TTC549 (cell line): ENCODE measurements around the gene ABHD16B.
"Not testable (repeated sequence)": the region's sequence is repeated elsewhere in the genome, so short reads cannot be mapped to it uniquely, and the experiment has no call there.

ENCODE experiments used
- FAIRE-seq: peaks from 2 replicates; lab custom pipeline; 2012; peaks lifted over from hg19 to GRCh38; lab: Jason Lieb, UNC

ABHD16B gene

GRCh38 chr20:63878899-63879663 is 17.8 kb downstream of the ABHD16B start:
- no peak for FAIRE-seq

GRCh38 chr20:63880901-63881300 is 19.6 kb downstream of the ABHD16B start:
- FAIRE-seq: not testable (repeated sequence)

- no peak for FAIRE-seq
These were observed 20.3 kb downstream of the ABHD16B start for GRCh38 chr20:63881451-63882226.

- FAIRE-seq: no peak
These were observed 21.2 kb downstream of the ABHD16B start for GRCh38 chr20:63882257-63883200.

- FAIRE-seq: no peak
These were observed 21.9 kb downstream of the ABHD16B start for GRCh38 chr20:63883201-63883593.

GRCh38 chr20:63884506-63885263 is 23.4 kb downstream of the ABHD16B start:
- FAIRE-seq: no peak

- FAIRE-seq: no peak
These were observed 24.2 kb downstream of the ABHD16B start for GRCh38 chr20:63885264-63886053.

- no peak for FAIRE-seq
These were observed 24.7 kb downstream of the ABHD16B start for GRCh38 chr20:63886054-63886419.

GRCh38 chr20:63886921-63887320 is 25.6 kb downstream of the ABHD16B start:
- no peak for FAIRE-seq

- FAIRE-seq: no peak
These were observed 28.2 kb downstream of the ABHD16B start for GRCh38 chr20:63889241-63890200.

- no peak for FAIRE-seq
These were observed 28.9 kb downstream of the ABHD16B start for GRCh38 chr20:63890201-63890576.

- FAIRE-seq: no peak
These were observed 29.3 kb downstream of the ABHD16B start for GRCh38 chr20:63890616-63891015.

- no peak for FAIRE-seq
These were observed 30.0 kb downstream of the ABHD16B start for GRCh38 chr20:63891061-63892002.

GRCh38 chr20:63892402-63892801 is 31.1 kb downstream of the ABHD16B start:
- no peak for FAIRE-seq

- FAIRE-seq: no peak
These were observed 32.7 kb downstream of the ABHD16B start for GRCh38 chr20:63893999-63894357.

GRCh38 chr20:63894358-63895201 is 33.3 kb downstream of the ABHD16B start, which contains the start of gene DNAJC5:
TSS of gene DNAJC5 (plus strand) at chr20:63895126. CDS start at chr20:63928346, 33,220 bp downstream.
- FAIRE-seq: no peak

- FAIRE-seq: no peak
These were observed 34.1 kb downstream of the ABHD16B start for GRCh38 chr20:63895202-63895951.
